CD8-positive, alpha-beta memory T cell (primary cell): ENCODE results near the gene PSMD1. TPM values are rescaled to one million over a fixed set of nuclear protein-coding genes. Genes with fewer than 3 reads are reported as not detected.

ENCODE experiments used
- CTCF ChIA-PET: fragments of 350-600 bp; sonication (Branson Sonifier 250); formaldehyde crosslinking; loops from one replicate; lab custom pipeline; 2021; ENCODE audit warnings: antibody characterized with exemption; lab: Charles Lee
- POLR2A ChIA-PET: fragments of 350-600 bp; sonication (Branson Sonifier 250); formaldehyde crosslinking; loops from one replicate; lab custom pipeline; 2021; ENCODE audit warnings: antibody characterized with exemption; lab: Charles Lee
- DNase-seq, 5 donors: peaks; one replicate each; pipeline versions ENCODE4 v3.0.0 to v3.0.0-alpha.2; 2020 to 2022; ENCODE audit warnings: mixed read lengths in 1 of 5
- H3K27ac ChIP-seq: one replicate; pipeline ENCODE4 v1.7.0; 2013; ENCODE audit warnings: low read depth, mild to moderate bottlenecking, low read length, moderate library complexity
- H3K27me3 ChIP-seq: 2 replicates; pipeline ENCODE4 v1.7.0; 2013; ENCODE audit warnings: low read length, mild to moderate bottlenecking; ENCODE audit not compliant: insufficient read depth, poor library complexity, severe bottlenecking
- H3K36me3 ChIP-seq: 2 replicates; pipeline ENCODE4 v1.7.0; 2013; ENCODE audit warnings: mild to moderate bottlenecking, low read length, moderate library complexity; ENCODE audit not compliant: insufficient read depth
- H3K4me1 ChIP-seq: 2 replicates; pipeline ENCODE4 v1.7.0; 2013; ENCODE audit warnings: mild to moderate bottlenecking, low read length, moderate library complexity; ENCODE audit not compliant: insufficient read depth
- H3K4me3 ChIP-seq: 2 replicates; pipeline ENCODE4 v1.7.0; 2013; ENCODE audit warnings: mild to moderate bottlenecking, low read length
- H3K9me3 ChIP-seq: 2 replicates; pipeline ENCODE4 v1.7.0; 2013; ENCODE audit warnings: mild to moderate bottlenecking, low read length
- H3K27ac Mint-ChIP-seq, 8 donors: one replicate each; pipeline ENCODE4 v1.8.0; 2020 to 2021; ENCODE audit warnings: mixed read lengths in 8 of 8, mild to moderate bottlenecking in 6 of 8, inconsistent platforms in 3 of 8, moderate library complexity in 3 of 8
- H3K27me3 Mint-ChIP-seq, 2 donors: one replicate each; pipeline ENCODE4 v1.8.0; 2020 to 2021; ENCODE audit warnings: mixed read lengths in 2 of 2, mild to moderate bottlenecking in 1 of 2, moderate library complexity in 1 of 2
- H3K36me3 Mint-ChIP-seq, 3 donors: one replicate each; pipeline ENCODE4 v1.8.0; 2020 to 2021; ENCODE audit warnings: mixed read lengths in 3 of 3, inconsistent platforms in 1 of 3, mild to moderate bottlenecking in 1 of 3
- H3K4me1 Mint-ChIP-seq, 3 donors: one replicate each; pipeline ENCODE4 v1.8.0; 2020 to 2021; ENCODE audit warnings: mixed read lengths in 3 of 3, inconsistent platforms in 1 of 3, mild to moderate bottlenecking in 1 of 3
- H3K4me3 Mint-ChIP-seq, 7 donors: one replicate each; pipeline ENCODE4 v1.8.0; 2020 to 2021; ENCODE audit warnings: mixed read lengths in 7 of 7, mild to moderate bottlenecking in 6 of 7, moderate library complexity in 4 of 7, inconsistent platforms in 2 of 7
- H3K9me3 Mint-ChIP-seq, 5 donors: one replicate each; pipeline ENCODE4 v1.8.0; 2020 to 2022; ENCODE audit warnings: mixed read lengths in 5 of 5, mild to moderate bottlenecking in 3 of 5, moderate library complexity in 2 of 5, inconsistent platforms in 1 of 5
- polyA plus RNA-seq: library from polyadenylated mRNA; unstranded; fragments of 300-500 nt; fragmentation: Illumina TruSeq; gene quantifications from one replicate; pipeline ENCODE4 v1.2.3, GENCODE V29; 2021
- total RNA-seq, 2 experiments: library from RNA; stranded (reverse); gene quantifications; one replicate each; pipeline ENCODE4 v1.2.3, GENCODE V29; 2021

The PSMD1 gene
- total and polyA plus RNA-seq, 3 experiments from 2014 or later: 60.6 to 176 (median 164) TPM

DNA sequence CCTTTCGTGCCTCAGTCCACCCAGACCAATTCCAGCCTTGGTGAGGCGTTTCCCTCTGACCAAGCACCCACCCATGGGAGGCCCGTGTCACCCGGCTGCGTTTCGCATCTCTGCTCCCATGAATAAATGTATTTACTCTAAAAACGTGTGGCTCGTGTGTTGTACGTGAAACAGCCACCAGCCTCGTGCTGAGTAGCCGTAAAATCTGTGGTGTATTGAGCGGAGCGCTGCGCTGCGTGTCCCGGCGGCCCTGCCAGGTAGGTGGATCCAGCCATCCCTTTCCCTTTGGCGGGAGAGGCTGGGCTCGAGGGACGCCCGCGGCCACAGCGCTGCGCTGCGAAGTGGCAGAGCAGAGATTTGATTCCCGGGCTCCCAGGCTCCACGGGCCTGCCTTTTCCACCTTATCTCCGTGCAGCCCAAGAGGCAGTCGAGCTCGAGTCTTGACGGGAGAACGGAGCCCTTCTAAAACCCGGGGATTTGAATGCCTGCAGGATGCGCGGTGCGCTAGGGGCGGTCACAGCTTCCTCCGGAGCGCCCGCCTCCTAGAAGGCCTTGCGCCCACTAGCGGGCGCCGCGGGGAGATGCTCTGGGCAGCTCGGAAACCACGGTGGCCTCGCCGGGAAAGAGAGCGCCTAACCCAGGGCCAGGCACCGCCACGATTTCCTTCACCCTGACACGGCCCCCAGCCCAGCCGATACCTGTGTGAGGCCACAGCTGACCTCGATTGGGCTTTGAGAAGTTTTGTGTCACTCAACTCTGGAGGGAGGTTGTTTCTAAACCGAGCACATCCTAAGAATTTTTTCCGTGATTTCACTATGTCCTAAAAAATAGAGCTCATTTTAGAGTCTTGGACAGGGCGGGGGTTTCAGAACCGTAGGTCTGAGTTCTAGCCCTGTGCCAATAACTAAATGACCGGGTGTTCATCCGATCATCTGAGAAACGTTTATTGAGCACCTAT, 3.9 kb upstream of the PSMD1 start:
- no peaks in the 10 kb centered on the region for H3K9me3 Mint-ChIP-seq
- DNase-seq: peak; percentile 71 to 84 (median 78)
- CTCF ChIA-PET: interaction anchor here (0.6 to 1.8 kb wide), 30 partner anchors 8 to 412 kb away, joined by 3 to 16 read pairs (median 4); partner anchors contain the start of gene NCL
- H3K4me3 Mint-ChIP-seq: peak overlapping the region; percentile 90 to 97 (median 92)
- H3K4me1 ChIP-seq: peaks cover 19% of the 10 kb centered on the region
- H3K27me3 ChIP-seq: no peaks in the 10 kb centered on the region
- peaks cover 0 to 8% (median 0%) of the 10 kb centered on the region in 3 donors for H3K36me3 Mint-ChIP-seq
- no peaks in the 10 kb centered on the region for H3K36me3 ChIP-seq
- peak overlapping the region in 6 of 8 donors; percentile 24 to 87 (median 62) for H3K27ac Mint-ChIP-seq
- peaks cover 13 to 29% of the 10 kb centered on the region in 2 donors for H3K27me3 Mint-ChIP-seq
- no peak overlapping the region for H3K27ac ChIP-seq
- peaks cover 24 to 34% (median 30%) of the 10 kb centered on the region in 3 donors for H3K4me1 Mint-ChIP-seq
- H3K9me3 ChIP-seq: no peaks in the 10 kb centered on the region
- H3K4me3 ChIP-seq: peak overlapping the region; percentile 81
- POLR2A ChIA-PET: interaction anchor here (1.4 kb wide), 1 partner anchor 411 kb away, joined by 6 read pairs; the partner anchor contains the start of gene NCL

DNA sequence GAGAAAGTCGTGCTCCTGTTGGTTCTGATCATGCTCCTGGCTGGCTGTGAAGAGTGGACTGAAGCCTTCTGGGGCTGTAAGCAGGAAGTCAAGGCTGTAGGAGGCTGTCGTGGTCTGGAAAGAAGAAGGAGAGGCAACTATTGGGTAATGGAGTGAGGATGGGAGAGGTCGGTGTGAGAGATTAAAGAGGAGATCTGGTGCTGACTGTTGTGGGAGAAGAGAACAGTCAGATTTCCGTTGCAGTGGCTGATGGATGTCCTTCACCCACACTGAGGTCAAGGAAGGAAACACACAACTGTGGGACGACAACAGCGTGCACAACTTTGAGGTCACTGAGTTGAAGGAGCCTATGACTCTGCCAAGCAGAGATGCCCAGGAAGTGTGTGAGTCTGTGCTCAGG, 2.8 kb upstream of the PSMD1 start:
- no peak overlapping the region for H3K27ac ChIP-seq
- no peak for DNase-seq
- Mint-ChIP-seq H3K27me3 (peaks cover 13 to 23% of the 10 kb centered on the region in 2 donors), H3K4me1 (peaks cover 35 to 45% (median 41%) of the 10 kb centered on the region in 3 donors), H3K36me3 (peaks cover 0 to 8% (median 0%) of the 10 kb centered on the region in 3 donors), H3K4me3 (peak overlapping the region in 2 of 7 donors; percentile 73 to 93), H3K27ac (peak overlapping the region in 2 of 8 donors; percentile 40 to 70), H3K9me3 (no peaks in the 10 kb centered on the region)
- CTCF ChIA-PET: interaction anchor here (1.5 to 1.8 kb wide), 6 partner anchors 9 to 230 kb away, joined by 4 to 16 read pairs (median 6); no protein-coding TSS in a partner anchor
- POLR2A ChIA-PET: no interaction called here
- H3K27me3 ChIP-seq: no peaks in the 10 kb centered on the region
- no peaks in the 10 kb centered on the region for H3K9me3 ChIP-seq
- H3K36me3 ChIP-seq: no peaks in the 10 kb centered on the region
- peaks cover 29% of the 10 kb centered on the region for H3K4me1 ChIP-seq
- no peak overlapping the region for H3K4me3 ChIP-seq

DNA sequence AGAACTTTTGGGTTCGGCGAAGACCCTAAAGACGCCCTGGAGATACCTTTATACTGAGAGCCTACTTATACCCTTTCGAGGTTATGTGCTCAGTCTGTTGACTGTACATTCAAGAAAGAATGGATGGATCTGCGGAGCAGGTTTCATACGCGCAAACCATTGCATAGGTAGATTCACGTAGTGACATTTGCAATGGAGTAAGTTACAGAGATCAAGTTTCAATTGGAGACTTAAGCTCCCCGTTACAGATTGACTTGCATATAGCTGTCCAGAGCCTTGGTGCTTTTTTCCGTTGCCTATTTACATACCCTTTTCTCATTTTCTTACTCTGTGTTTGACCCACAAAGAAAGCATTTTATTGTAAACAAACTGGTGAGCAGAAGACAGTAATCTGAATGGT, 923 bp downstream of the PSMD1 start:
- H3K27ac Mint-ChIP-seq: peak overlapping the region; percentile 47 to 97 (median 82)
- peaks cover 10% of the 10 kb centered on the region for H3K36me3 ChIP-seq
- peaks cover 43 to 58% (median 53%) of the 10 kb centered on the region in 3 donors for H3K4me1 Mint-ChIP-seq
- peaks cover under 1 to 22% (median 2%) of the 10 kb centered on the region in 3 donors for H3K36me3 Mint-ChIP-seq
- peak overlapping the region; percentile 72 for H3K4me3 ChIP-seq
- POLR2A ChIA-PET: interaction anchor here (0.6 to 1.1 kb wide), 3 partner anchors 43 to 406 kb away, joined by 3 to 4 read pairs (median 3); no protein-coding TSS in a partner anchor
- CTCF ChIA-PET: interaction anchor here (1.9 kb wide), 1 partner anchor 12 kb away, joined by 4 read pairs; no protein-coding TSS in a partner anchor
- no peaks in the 10 kb centered on the region for H3K9me3 ChIP-seq
- no peaks in the 10 kb centered on the region for H3K9me3 Mint-ChIP-seq
- H3K4me3 Mint-ChIP-seq: peak overlapping the region; percentile 85 to 99 (median 99)
- H3K27me3 ChIP-seq: no peaks in the 10 kb centered on the region
- no peak for DNase-seq
- H3K27me3 Mint-ChIP-seq: peaks cover 11% of the 10 kb centered on the region in 2 donors
- peak overlapping the region; percentile 82 for H3K27ac ChIP-seq
- peaks cover 31% of the 10 kb centered on the region for H3K4me1 ChIP-seq

DNA sequence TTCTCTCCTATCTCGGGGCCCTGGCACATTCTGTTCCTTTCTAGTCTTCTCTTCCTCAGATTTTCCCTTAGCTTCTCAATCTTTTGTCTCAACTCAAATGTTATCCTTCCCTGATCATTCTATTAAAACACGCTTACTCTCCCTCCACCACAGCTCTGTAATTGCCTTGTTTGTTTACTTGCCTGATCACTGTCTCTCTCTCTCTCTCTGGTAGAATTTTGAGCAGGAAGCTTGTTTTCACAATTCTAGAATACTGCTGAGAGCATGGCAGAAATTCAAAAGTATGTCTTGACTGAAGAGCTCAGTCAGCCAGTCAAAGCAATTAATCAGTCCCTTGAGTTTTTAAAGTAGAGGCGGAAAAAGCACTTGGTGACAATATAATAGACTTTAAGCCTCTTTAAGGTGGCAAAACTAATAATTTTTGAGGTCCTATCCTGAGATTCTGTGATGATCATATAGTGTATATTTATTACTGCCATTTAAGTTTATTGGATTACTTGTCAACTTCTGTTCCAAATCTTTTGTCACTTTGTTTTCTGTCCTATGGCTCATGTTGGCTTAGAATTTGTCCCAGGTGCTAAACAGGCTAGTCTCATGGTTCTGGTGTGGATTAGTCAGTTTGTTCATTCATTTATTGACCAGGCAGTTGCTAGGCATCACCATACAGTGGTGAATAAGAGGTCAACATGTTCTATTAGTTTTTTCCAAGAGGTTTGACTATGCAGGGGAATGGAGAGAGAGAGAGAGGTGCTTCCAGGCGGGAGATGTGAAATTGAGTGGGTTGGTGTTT, 2.3 kb downstream of the PSMD1 start:
- Histone ChIP-seq H3K27me3 (no peaks in the 10 kb centered on the region), H3K4me3 (no peak overlapping the region), H3K4me1 (peaks cover 25% of the 10 kb centered on the region), H3K27ac (no peak overlapping the region), H3K36me3 (peaks cover 16% of the 10 kb centered on the region), H3K9me3 (no peaks in the 10 kb centered on the region)
- ChIA-PET CTCF (no interaction called here), POLR2A (interaction anchor here (0.5 kb wide), 1 partner anchor 600 kb away, joined by 3 read pairs; no protein-coding TSS in a partner anchor)
- peak overlapping the region in 6 of 8 donors; percentile 13 to 97 (median 45) for H3K27ac Mint-ChIP-seq
- H3K36me3 Mint-ChIP-seq: peaks cover 4 to 33% (median 9%) of the 10 kb centered on the region in 3 donors
- H3K27me3 Mint-ChIP-seq: peaks cover 3 to 4% of the 10 kb centered on the region in 2 donors
- H3K4me3 Mint-ChIP-seq: peak overlapping the region; percentile 38 to 99 (median 99)
- no peaks in the 10 kb centered on the region for H3K9me3 Mint-ChIP-seq
- H3K4me1 Mint-ChIP-seq: peaks cover 31 to 44% (median 39%) of the 10 kb centered on the region in 3 donors
- no peak for DNase-seq

DNA sequence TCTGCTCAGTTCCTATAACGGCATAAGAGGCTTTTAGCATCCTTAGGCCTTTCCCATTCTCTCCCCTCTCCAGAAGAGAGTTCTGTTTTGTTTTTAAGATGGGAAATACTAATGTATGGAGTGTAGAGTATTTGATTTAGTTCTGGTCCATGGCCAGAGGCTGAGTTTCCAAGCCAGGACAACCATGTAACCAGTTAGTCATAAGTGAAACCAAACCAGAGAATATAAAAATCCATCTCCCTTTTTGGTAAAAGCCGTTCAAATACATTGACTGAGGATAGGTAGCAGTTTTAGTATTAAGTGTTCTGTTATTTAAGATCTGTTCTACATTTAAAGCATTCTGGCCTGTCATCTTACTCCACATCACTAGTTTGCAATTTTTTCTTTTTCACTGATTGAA, 3.1 kb downstream of the PSMD1 start:
- ChIA-PET POLR2A (no interaction called here), CTCF (no interaction called here)
- no peaks in the 10 kb centered on the region for H3K9me3 ChIP-seq
- peaks cover 4 to 41% (median 9%) of the 10 kb centered on the region in 3 donors for H3K36me3 Mint-ChIP-seq
- DNase-seq: no peak
- H3K27me3 Mint-ChIP-seq: no peaks in the 10 kb centered on the region
- no peaks in the 10 kb centered on the region for H3K9me3 Mint-ChIP-seq
- H3K4me1 ChIP-seq: peaks cover 25% of the 10 kb centered on the region
- H3K4me3 Mint-ChIP-seq: peak overlapping the region in 3 of 7 donors; percentile 13 to 97 (median 18)
- H3K36me3 ChIP-seq: peaks cover 16% of the 10 kb centered on the region
- H3K27me3 ChIP-seq: no peaks in the 10 kb centered on the region
- peaks cover 29 to 42% (median 38%) of the 10 kb centered on the region in 3 donors for H3K4me1 Mint-ChIP-seq
- H3K4me3 ChIP-seq: no peak overlapping the region
- H3K27ac Mint-ChIP-seq: peak overlapping the region in 3 of 8 donors; percentile 1 to 72 (median 10)
- H3K27ac ChIP-seq: no peak overlapping the region

DNA sequence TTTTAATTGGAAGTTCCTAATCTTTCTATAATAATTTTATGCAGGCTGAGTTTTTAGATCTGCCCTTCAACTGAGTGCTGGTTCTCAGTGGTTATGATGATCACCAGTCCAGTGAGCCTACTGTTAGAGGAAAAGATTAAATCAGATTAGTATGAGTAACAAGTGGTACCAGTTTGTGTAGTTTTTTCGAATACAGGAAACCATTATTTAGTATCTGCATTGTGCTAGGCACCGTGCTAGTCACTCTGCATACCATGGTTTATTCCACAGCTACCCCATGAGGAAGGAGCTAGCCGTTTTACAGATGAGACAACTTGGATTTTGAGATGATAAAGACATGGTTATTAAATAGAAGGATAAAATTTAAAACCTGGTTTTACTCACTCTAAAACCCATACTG, 6.1 kb downstream of the PSMD1 start:
- Histone ChIP-seq H3K36me3 (peaks cover 18% of the 10 kb centered on the region), H3K4me3 (no peak overlapping the region), H3K27me3 (no peaks in the 10 kb centered on the region), H3K27ac (no peak overlapping the region), H3K4me1 (peaks cover 16% of the 10 kb centered on the region), H3K9me3 (no peaks in the 10 kb centered on the region)
- Mint-ChIP-seq H3K4me3 (no peak overlapping the region), H3K4me1 (peaks cover 22 to 30% (median 27%) of the 10 kb centered on the region in 3 donors), H3K27me3 (no peaks in the 10 kb centered on the region), H3K36me3 (peaks cover 9 to 61% (median 13%) of the 10 kb centered on the region in 3 donors), H3K9me3 (no peaks in the 10 kb centered on the region), H3K27ac (no peak overlapping the region)
- DNase-seq: no peak
- POLR2A ChIA-PET: no interaction called here
- CTCF ChIA-PET: interaction anchor here (1.3 kb wide), 1 partner anchor 10 kb away, joined by 9 read pairs; no protein-coding TSS in a partner anchor

DNA sequence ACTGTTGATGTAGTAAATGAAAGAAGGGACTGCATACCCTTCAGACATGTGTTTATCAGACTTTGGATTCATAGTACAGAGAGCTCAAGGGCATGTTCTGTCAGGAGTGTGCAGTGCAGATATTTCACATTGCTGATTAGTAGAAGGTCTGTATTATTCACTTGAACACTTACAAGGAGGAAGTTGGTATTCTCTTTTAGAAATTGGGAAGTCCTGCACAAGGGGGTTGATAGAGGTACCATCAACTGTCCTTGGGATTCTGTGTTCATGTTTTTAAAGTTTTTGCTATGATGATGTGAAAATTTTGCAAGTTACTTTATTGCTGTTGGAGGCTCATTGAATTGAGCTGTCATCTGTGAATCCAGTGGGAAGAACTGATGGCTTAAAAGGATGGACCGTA, 6.7 kb downstream of the PSMD1 start:
- H3K4me1 ChIP-seq: peaks cover 10% of the 10 kb centered on the region
- H3K27me3 Mint-ChIP-seq: no peaks in the 10 kb centered on the region
- H3K9me3 Mint-ChIP-seq: no peaks in the 10 kb centered on the region
- POLR2A ChIA-PET: no interaction called here
- H3K9me3 ChIP-seq: no peaks in the 10 kb centered on the region
- no peak overlapping the region for H3K27ac ChIP-seq
- CTCF ChIA-PET: interaction anchor here (1.3 to 1.7 kb wide), 2 partner anchors 10 kb away, joined by 7 to 9 read pairs; no protein-coding TSS in a partner anchor
- H3K4me3 Mint-ChIP-seq: no peak overlapping the region
- no peak for DNase-seq
- no peak overlapping the region for H3K27ac Mint-ChIP-seq
- no peak overlapping the region for H3K4me3 ChIP-seq
- no peaks in the 10 kb centered on the region for H3K27me3 ChIP-seq
- peaks cover 24% of the 10 kb centered on the region for H3K36me3 ChIP-seq
- peaks cover 19 to 30% (median 22%) of the 10 kb centered on the region in 3 donors for H3K4me1 Mint-ChIP-seq
- peaks cover 13 to 67% (median 18%) of the 10 kb centered on the region in 3 donors for H3K36me3 Mint-ChIP-seq
